HEK293 (cell line): ENCODE results near the gene SNN.

ENCODE experiments used
- CTCF ChIA-PET: fragments of 350-600 bp; formaldehyde crosslinking; extraction: SDS; loops from one replicate; lab custom pipeline; 2021; ENCODE audit warnings: antibody characterized with exemption; lab: Yijun Ruan, JAX
- POLR2A ChIA-PET: fragments of 300-600 bp; formaldehyde crosslinking; extraction: SDS; loops from one replicate; lab custom pipeline; 2020; ENCODE audit warnings: antibody characterized with exemption, inconsistent platforms; lab: Yijun Ruan, JAX
- H3K27ac ChIP-seq: fragments of 200-500 bp; sonication (Bioruptor generic); 2 replicates; pipeline ENCODE4 v1.5.1; 2014; ENCODE audit warnings: low read depth, low read length, control low read depth, inconsistent platforms; ENCODE audit errors: extremely low read depth
- H3K36me3 ChIP-seq, 2 experiments: fragments of 200-500 bp in 1 of 2; sonication (Bioruptor generic) in 1 of 2; 1 replicate in 1 of 2; 2 replicates in 1 of 2; pipeline ENCODE4 v1.5.1; 2014 to 2017; ENCODE audit warnings: inconsistent platforms in 2 of 2, low read length in 2 of 2; ENCODE audit not compliant: control insufficient read depth in 2 of 2, insufficient read depth in 1 of 2
- H3K4me1 ChIP-seq: fragments of 200-500 bp; sonication (Bioruptor generic); 2 replicates; pipeline ENCODE4 v1.5.1; 2014; ENCODE audit warnings: mild to moderate bottlenecking, low read length, inconsistent platforms; ENCODE audit not compliant: control insufficient read depth, insufficient read depth
- H3K4me3 ChIP-seq: 2 replicates; pipeline ENCODE4 v1.5.1; 2011; ENCODE audit warnings: low read depth, mild to moderate bottlenecking, control low read depth, low read length, moderate library complexity
- H3K9me3 ChIP-seq: fragments of 200-500 bp; sonication (Bioruptor generic); 2 replicates; pipeline ENCODE4 v1.5.1; 2014; ENCODE audit warnings: low read depth, low read length, inconsistent platforms; ENCODE audit not compliant: control insufficient read depth, insufficient read depth
- GLI2 ChIP-seq: fragments of 450-650 bp; formaldehyde crosslinking; IDR thresholded peaks from 2 replicates; pipeline ENCODE4; 2017; ENCODE audit warnings: missing biosample characterization, missing genetic modification characterization, low read depth, borderline replicate concordance
- IKZF3 ChIP-seq: fragments of 450-650 bp; IDR thresholded peaks from 2 replicates; pipeline ENCODE4 v1.5.0; 2018; ENCODE audit warnings: missing biosample characterization, mild to moderate bottlenecking, missing genetic modification characterization, moderate library complexity
- PRDM2 ChIP-seq: fragments of 450-650 bp; formaldehyde crosslinking; IDR thresholded peaks from 2 replicates; pipeline ENCODE4 v1.5.1; 2016; ENCODE audit warnings: missing biosample characterization, missing genetic modification characterization, borderline replicate concordance
- RBAK ChIP-seq: fragments of 450-650 bp; formaldehyde crosslinking; IDR thresholded peaks from 2 replicates; pipeline ENCODE4 v1.5.1; 2016; ENCODE audit warnings: missing biosample characterization, missing genetic modification characterization
- SP3 ChIP-seq: fragments of 450-650 bp; formaldehyde crosslinking; IDR thresholded peaks from 2 replicates; pipeline ENCODE4 v1.5.1; 2016; ENCODE audit warnings: missing biosample characterization, missing genetic modification characterization
- ZBTB21 ChIP-seq: fragments of 450-650 bp; formaldehyde crosslinking; IDR thresholded peaks from 2 replicates; pipeline ENCODE4 v1.5.1; 2017; ENCODE audit warnings: missing biosample characterization, missing genetic modification characterization
- ZEB2 ChIP-seq: fragments of 450-650 bp; formaldehyde crosslinking; IDR thresholded peaks from 2 replicates; pipeline ENCODE4 v1.5.1; 2016; ENCODE audit warnings: missing biosample characterization, missing genetic modification characterization
- ZNF121 ChIP-seq: fragments of 450-650 bp; formaldehyde crosslinking; IDR thresholded peaks from 2 replicates; pipeline ENCODE4 v1.5.1; 2016; ENCODE audit warnings: missing biosample characterization, missing genetic modification characterization
- ZNF473 ChIP-seq: fragments of 450-650 bp; formaldehyde crosslinking; IDR thresholded peaks from 2 replicates; pipeline ENCODE4 v1.5.1; 2017; ENCODE audit warnings: missing biosample characterization, missing genetic modification characterization
- ZNF488 ChIP-seq: fragments of 450-650 bp; formaldehyde crosslinking; IDR thresholded peaks from 2 replicates; pipeline ENCODE4 v1.5.1; 2016; ENCODE audit warnings: missing biosample characterization, missing genetic modification characterization
- ZNF791 ChIP-seq: fragments of 450-650 bp; formaldehyde crosslinking; IDR thresholded peaks from 2 replicates; pipeline ENCODE4 v1.5.1; 2016; ENCODE audit warnings: missing biosample characterization, missing genetic modification characterization
- TF ChIP-seq, protein P1 (sequence below): fragments of 450-650 bp; formaldehyde crosslinking; IDR thresholded peaks from 2 replicates; pipeline ENCODE4 v1.5.1; 2016; ENCODE audit warnings: missing biosample characterization, missing genetic modification characterization

SNN gene

GRCh38 chr16:11630046-11630767, 38.0 kb upstream of the SNN start (continued):
- TF ChIP-seq RBAK (tag by site-specific recombination): no peak
- no peak for TF ChIP-seq IKZF3 (tag by site-specific recombination)
- TF ChIP-seq ZBTB21 (tag by site-specific recombination): no peak
- no peak for TF ChIP-seq ZNF791 (tag by site-specific recombination)

- ChIA-PET CTCF (interaction anchor here (1.1 to 1.4 kb wide), 2 partner anchors 10 to 223 kb away, joined by 3 to 4 read pairs; no protein-coding TSS in a partner anchor), POLR2A (no interaction called here)
- Histone ChIP-seq H3K27ac (no peak overlapping the region), H3K4me3 (no peak overlapping the region), H3K4me1 (no peaks in the 10 kb centered on the region), H3K9me3 (no peaks in the 10 kb centered on the region), H3K36me3 (no peaks in the 10 kb centered on the region)
- TF ChIP-seq SP3: no peak
- TF ChIP-seq GLI2: no peak
- TF ChIP-seq ZEB2: no peak
Measured at GRCh38 chr16:11630768-11631056, 37.5 kb upstream of the SNN start.

DNA sequence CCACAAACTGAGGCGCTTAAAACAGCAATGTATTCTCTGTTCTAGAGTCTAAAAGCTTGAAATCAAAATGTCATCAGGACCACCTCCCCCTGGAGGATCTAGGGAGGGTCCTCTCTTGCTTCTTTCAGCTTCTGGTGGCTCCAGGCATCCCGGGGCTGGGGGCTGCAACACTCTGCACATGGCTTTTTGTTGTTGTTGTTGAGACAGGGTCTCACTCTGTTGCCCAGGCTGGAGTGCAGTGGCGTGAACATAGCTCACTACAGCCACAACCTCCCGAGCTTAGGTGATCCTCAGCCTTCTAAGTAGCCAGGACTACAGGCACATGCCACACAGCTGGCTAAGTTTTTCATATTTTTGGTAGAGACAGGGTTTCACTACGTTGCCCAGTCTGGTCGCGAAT, 37.0 kb upstream of the SNN start:
- Histone ChIP-seq H3K4me3 (no peak overlapping the region), H3K36me3 (no peaks in the 10 kb centered on the region), H3K9me3 (no peaks in the 10 kb centered on the region)
- CTCF ChIA-PET: interaction anchor here (1.1 to 1.4 kb wide), 2 partner anchors 9 to 224 kb away, joined by 3 to 4 read pairs; no protein-coding TSS in a partner anchor
- POLR2A ChIA-PET: no interaction called here
- TF ChIP-seq, protein P1, sequence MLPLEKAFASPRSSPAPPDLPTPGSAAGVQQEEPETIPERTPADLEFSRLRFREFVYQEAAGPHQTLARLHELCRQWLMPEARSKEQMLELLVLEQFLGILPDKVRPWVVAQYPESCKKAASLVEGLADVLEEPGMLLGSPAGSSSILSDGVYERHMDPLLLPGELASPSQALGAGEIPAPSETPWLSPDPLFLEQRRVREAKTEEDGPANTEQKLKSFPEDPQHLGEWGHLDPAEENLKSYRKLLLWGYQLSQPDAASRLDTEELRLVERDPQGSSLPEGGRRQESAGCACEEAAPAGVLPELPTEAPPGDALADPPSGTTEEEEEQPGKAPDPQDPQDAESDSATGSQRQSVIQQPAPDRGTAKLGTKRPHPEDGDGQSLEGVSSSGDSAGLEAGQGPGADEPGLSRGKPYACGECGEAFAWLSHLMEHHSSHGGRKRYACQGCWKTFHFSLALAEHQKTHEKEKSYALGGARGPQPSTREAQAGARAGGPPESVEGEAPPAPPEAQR (tag by site-specific recombination): no peak
- peak; percentile 95 for TF ChIP-seq ZNF121 (tag by site-specific recombination)
- no peak for TF ChIP-seq PRDM2 (tag by site-specific recombination)
- no peak for TF ChIP-seq ZNF473 (tag by site-specific recombination)
- no peak for TF ChIP-seq ZNF488 (tag by site-specific recombination)
- TF ChIP-seq, all 188 proteins: peak for 1
- no peak overlapping the region for H3K27ac ChIP-seq
- no peaks in the 10 kb centered on the region for H3K4me1 ChIP-seq
